Nephron progenitor cell (in vitro differentiated cells): ENCODE results near the gene IGF1R.

ENCODE experiments used
- DNase-seq: peaks from one replicate; pipeline ENCODE4 v3.0.0; 2021
- H3K27ac Mint-ChIP-seq: 2 replicates; pipeline ENCODE4 v1.8.0; 2021; ENCODE audit warnings: mild to moderate bottlenecking, moderate library complexity, mixed read lengths
- H3K27me3 Mint-ChIP-seq: 2 replicates; pipeline ENCODE4 v1.8.0; 2021; ENCODE audit warnings: mild to moderate bottlenecking, low read depth, mixed read lengths; ENCODE audit not compliant: poor library complexity
- H3K36me3 Mint-ChIP-seq: 2 replicates; pipeline ENCODE4 v1.8.0; 2021; ENCODE audit warnings: low read depth, mixed read lengths
- H3K4me1 Mint-ChIP-seq: 2 replicates; pipeline ENCODE4 v1.8.0; 2021; ENCODE audit warnings: mixed read lengths
- H3K4me3 Mint-ChIP-seq: 2 replicates; pipeline ENCODE4 v1.8.0; 2021; ENCODE audit warnings: mild to moderate bottlenecking, moderate library complexity, mixed read lengths
- H3K9me3 Mint-ChIP-seq: 2 replicates; pipeline ENCODE4 v1.8.0; 2021; ENCODE audit warnings: mild to moderate bottlenecking, moderate library complexity, mixed read lengths
- TF ChIP-seq, protein P1 (sequence below): fragments of 200-600 bp; sonication (generic); IDR thresholded peaks from 2 replicates; pipeline ENCODE4 v1.5.0; 2021; ENCODE audit warnings: antibody characterized with exemption

Gene IGF1R

DNA sequence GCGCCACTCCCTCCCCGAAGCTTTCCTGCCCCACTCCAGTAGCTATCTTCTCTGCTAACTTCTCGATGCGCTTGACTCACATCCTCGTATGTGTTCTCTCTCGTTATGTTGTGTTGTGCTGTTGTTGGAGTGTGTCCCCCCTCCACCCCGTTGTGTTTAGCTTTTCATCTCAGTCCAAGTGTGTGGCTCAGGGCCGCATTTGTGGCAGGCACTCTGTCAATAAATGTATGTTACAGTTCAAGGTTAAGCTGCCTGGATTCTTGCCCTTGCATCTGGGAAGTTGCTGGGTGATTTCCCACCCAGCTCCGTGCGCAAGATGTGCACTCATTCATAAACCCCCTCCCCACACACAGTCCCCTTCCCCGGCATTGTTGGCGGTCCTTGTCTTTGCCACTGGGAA is 287.4 kb downstream of the IGF1R start:
- Mint-ChIP-seq H3K27me3 (no peaks in the 10 kb centered on the region), H3K36me3 (peaks cover 84% of the 10 kb centered on the region), H3K4me3 (no peak overlapping the region), H3K27ac (peak overlapping the region; percentile 47), H3K4me1 (peaks cover 51% of the 10 kb centered on the region), H3K9me3 (no peaks in the 10 kb centered on the region)
- TF ChIP-seq, protein P1, sequence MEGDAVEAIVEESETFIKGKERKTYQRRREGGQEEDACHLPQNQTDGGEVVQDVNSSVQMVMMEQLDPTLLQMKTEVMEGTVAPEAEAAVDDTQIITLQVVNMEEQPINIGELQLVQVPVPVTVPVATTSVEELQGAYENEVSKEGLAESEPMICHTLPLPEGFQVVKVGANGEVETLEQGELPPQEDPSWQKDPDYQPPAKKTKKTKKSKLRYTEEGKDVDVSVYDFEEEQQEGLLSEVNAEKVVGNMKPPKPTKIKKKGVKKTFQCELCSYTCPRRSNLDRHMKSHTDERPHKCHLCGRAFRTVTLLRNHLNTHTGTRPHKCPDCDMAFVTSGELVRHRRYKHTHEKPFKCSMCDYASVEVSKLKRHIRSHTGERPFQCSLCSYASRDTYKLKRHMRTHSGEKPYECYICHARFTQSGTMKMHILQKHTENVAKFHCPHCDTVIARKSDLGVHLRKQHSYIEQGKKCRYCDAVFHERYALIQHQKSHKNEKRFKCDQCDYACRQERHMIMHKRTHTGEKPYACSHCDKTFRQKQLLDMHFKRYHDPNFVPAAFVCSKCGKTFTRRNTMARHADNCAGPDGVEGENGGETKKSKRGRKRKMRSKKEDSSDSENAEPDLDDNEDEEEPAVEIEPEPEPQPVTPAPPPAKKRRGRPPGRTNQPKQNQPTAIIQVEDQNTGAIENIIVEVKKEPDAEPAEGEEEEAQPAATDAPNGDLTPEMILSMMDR = no peak
- no peak for DNase-seq

- Mint-ChIP-seq H3K27ac (peak overlapping the region; percentile 30), H3K9me3 (no peaks in the 10 kb centered on the region), H3K4me3 (no peak overlapping the region), H3K36me3 (peaks cover 87% of the 10 kb centered on the region), H3K4me1 (peaks cover 36% of the 10 kb centered on the region), H3K27me3 (no peaks in the 10 kb centered on the region)
- TF ChIP-seq, protein P1 = no peak
- DNase-seq = no peak
Measured at GRCh38 chr15:98937413-98938104, 289.2 kb downstream of the IGF1R start.

GRCh38 chr15:98938105-98938417 is 289.7 kb downstream of the IGF1R start:
- Mint-ChIP-seq H3K27me3 (no peaks in the 10 kb centered on the region), H3K9me3 (no peaks in the 10 kb centered on the region), H3K27ac (no peak overlapping the region), H3K36me3 (peaks cover 90% of the 10 kb centered on the region), H3K4me3 (no peak overlapping the region), H3K4me1 (peaks cover 36% of the 10 kb centered on the region)
- TF ChIP-seq, protein P1 = no peak
- DNase-seq = no peak

- H3K27me3 Mint-ChIP-seq = peaks cover 4% of the 10 kb centered on the region
- no peak overlapping the region for H3K27ac Mint-ChIP-seq
- DNase-seq = no peak
- no peaks in the 10 kb centered on the region for H3K9me3 Mint-ChIP-seq
- H3K4me1 Mint-ChIP-seq = peaks cover 34% of the 10 kb centered on the region
- peaks cover 90% of the 10 kb centered on the region for H3K36me3 Mint-ChIP-seq
- TF ChIP-seq, protein P1 = no peak
- H3K4me3 Mint-ChIP-seq = no peak overlapping the region
Measured at GRCh38 chr15:98938799-98939198, 290.5 kb downstream of the IGF1R start.

GRCh38 chr15:98939311-98940080 is 291.2 kb downstream of the IGF1R start:
- TF ChIP-seq, protein P1 = no peak
- peaks cover 87% of the 10 kb centered on the region for H3K36me3 Mint-ChIP-seq
- peaks cover 4% of the 10 kb centered on the region for H3K27me3 Mint-ChIP-seq
- no peak overlapping the region for H3K27ac Mint-ChIP-seq
- H3K4me3 Mint-ChIP-seq = no peak overlapping the region
- DNase-seq = no peak
- H3K4me1 Mint-ChIP-seq = peaks cover 27% of the 10 kb centered on the region
- H3K9me3 Mint-ChIP-seq = no peaks in the 10 kb centered on the region
